EL (cell line): ENCODE measurements around the gene TKT.
"Not testable (repeated sequence)": the region's sequence is repeated elsewhere in the genome, so short reads cannot be mapped to it uniquely, and the experiment has no call there.

Experiments used
- DNase-seq: peaks from one replicate; pipeline ENCODE4 v3.0.0-alpha.2; 2016

Gene TKT

GRCh38 chr3:53255775-53256703, at the start of gene TKT:
Gene TKT (minus strand): TSS chr3:53256022. CDS start chr3:53255942, 80 bp downstream.
- peak; percentile 85 for DNase-seq

- no peak for DNase-seq
These were observed 48.1 kb upstream of the TKT start for GRCh38 chr3:53303957-53304356.

- DNase-seq, result no peak
These were observed 47.7 kb upstream of the TKT start for GRCh38 chr3:53303549-53303948.

- no peak for DNase-seq
These were observed 45.0 kb upstream of the TKT start for GRCh38 chr3:53300826-53301225.

GRCh38 chr3:53299611-53300023, 43.8 kb upstream of the TKT start:
- DNase-seq, result peak; percentile 51

- no peak for DNase-seq
These were observed 39.6 kb upstream of the TKT start for GRCh38 chr3:53295410-53295809.

GRCh38 chr3:53293867-53294266, 38.0 kb upstream of the TKT start:
- DNase-seq, result no peak

- no peak for DNase-seq
These were observed 32.4 kb upstream of the TKT start for GRCh38 chr3:53288214-53288613.

- peak; percentile 15 for DNase-seq
These were observed 31.4 kb upstream of the TKT start for GRCh38 chr3:53287131-53287629.

GRCh38 chr3:53286727-53287126, 30.9 kb upstream of the TKT start:
- DNase-seq, result no peak

GRCh38 chr3:53282581-53282980, 26.8 kb upstream of the TKT start:
- no peak for DNase-seq

- DNase-seq, result no peak
These were observed 22.8 kb upstream of the TKT start for GRCh38 chr3:53278667-53279066.

- no peak for DNase-seq
These were observed 19.2 kb upstream of the TKT start for GRCh38 chr3:53274938-53275605.

GRCh38 chr3:53273146-53273670, 17.4 kb upstream of the TKT start:
- DNase-seq, result no peak

GRCh38 chr3:53269888-53270880, 14.4 kb upstream of the TKT start:
- DNase-seq, result peak; percentile 99

GRCh38 chr3:53269193-53269592, 13.4 kb upstream of the TKT start:
- not testable (repeated sequence) for DNase-seq

GRCh38 chr3:53267766-53268165, 11.9 kb upstream of the TKT start:
- DNase-seq, result no peak

GRCh38 chr3:53264718-53265117, 8.9 kb upstream of the TKT start:
- DNase-seq, result no peak

- no peak for DNase-seq
These were observed 8.1 kb upstream of the TKT start for GRCh38 chr3:53263907-53264306.

GRCh38 chr3:53261712-53262111, 5.9 kb upstream of the TKT start:
- DNase-seq, result no peak

GRCh38 chr3:53260286-53260785, 4.5 kb upstream of the TKT start:
- no peak for DNase-seq
